H1 (cell line): ENCODE measurements around the gene RASL10A. TPM values are rescaled to one million over a fixed set of nuclear protein-coding genes. Genes with fewer than 3 reads are reported as not detected.
A peak's percentile ranks its signal among the peaks of the same experiment; 100 is the strongest.

Source experiments
- CTCF ChIA-PET: fragments of 300-600 bp; sonication (Branson Sonifier 250); formaldehyde crosslinking; loops from one replicate; lab custom pipeline; 2021; ENCODE audit not compliant: partially characterized antibody; lab: Charles Lee
- POLR2A ChIA-PET: fragments of 300-600 bp; sonication (Branson Sonifier 250); formaldehyde crosslinking; loops from one replicate; lab custom pipeline; 2021; ENCODE audit warnings: inconsistent platforms; ENCODE audit not compliant: partially characterized antibody; lab: Charles Lee
- DNase-seq, 2 experiments: peaks; one replicate each; pipeline versions ENCODE4 v3.0.0 to v3.0.0-alpha.2; 2010 to 2022; ENCODE audit warnings: low spot score in 2 of 2, low read depth in 1 of 2, mixed read lengths in 1 of 2
- FAIRE-seq: peaks from 2 replicates; lab custom pipeline; 2011; peaks lifted over from hg19 to GRCh38; lab: Jason Lieb, UNC
- H2AFZ ChIP-seq: 2 replicates; pipeline ENCODE4 v1.8.1; 2012; ENCODE audit warnings: low read length, inconsistent platforms
- H2AK5ac ChIP-seq: 2 replicates; pipeline ENCODE4 v1.6.1; 2013; ENCODE audit warnings: low read depth, low read length
- H2BK120ac ChIP-seq: replicated peaks from 2 replicates; pipeline ENCODE3; 2013; ENCODE audit warnings: low read depth, low read length, inconsistent platforms
- H2BK12ac ChIP-seq: 2 replicates; pipeline ENCODE4 v1.6.1; 2013; ENCODE audit warnings: low read depth, low read length
- H2BK15ac ChIP-seq: 2 replicates; pipeline ENCODE4 v1.6.1; 2013; ENCODE audit warnings: low read length
- H2BK20ac ChIP-seq: 2 replicates; pipeline ENCODE4 v1.6.1; 2013; ENCODE audit warnings: low read length
- H2BK5ac ChIP-seq: 2 replicates; pipeline ENCODE4 v1.6.1; 2013; ENCODE audit warnings: low read depth, low read length
- H3K14ac ChIP-seq: 2 replicates; pipeline ENCODE4 v1.6.1; 2013; ENCODE audit warnings: inconsistent platforms; ENCODE audit not compliant: insufficient read length
- H3K18ac ChIP-seq: 2 replicates; pipeline ENCODE4 v1.6.1; 2013; ENCODE audit warnings: low read length; ENCODE audit errors: extremely low read depth
- H3K23ac ChIP-seq: 2 replicates; pipeline ENCODE4 v1.6.1; 2013; ENCODE audit warnings: inconsistent platforms; ENCODE audit not compliant: insufficient read length
- H3K23me2 ChIP-seq: 2 replicates; pipeline ENCODE4 v1.6.1; 2013; ENCODE audit warnings: low read depth, low read length
- H3K27ac ChIP-seq: 2 replicates; pipeline ENCODE4 v1.6.1; 2011; ENCODE audit warnings: low read depth, low read length, inconsistent platforms
- H3K27me3 ChIP-seq, 4 experiments: replicated peaks in 1 of 4; 1 replicate in 1 of 4; 2 replicates in 3 of 4; pipeline versions ENCODE4 v1.6.1 to v1.8.1; 2011 to 2013; ENCODE audit warnings: low read length in 3 of 4, mild to moderate bottlenecking in 3 of 4, inconsistent platforms in 2 of 4, mixed read lengths in 2 of 4, moderate library complexity in 1 of 4; ENCODE audit not compliant: control insufficient read depth in 3 of 4, insufficient read depth in 3 of 4; ENCODE audit errors: extremely low read depth in 1 of 4
- H3K36me3 ChIP-seq, 4 experiments: 2 replicates each; pipeline versions ENCODE4 v1.6.1 to v1.8.1; 2011 to 2013; ENCODE audit warnings: mild to moderate bottlenecking in 4 of 4, low read length in 3 of 4, moderate library complexity in 2 of 4, control low read depth in 1 of 4, inconsistent platforms in 1 of 4; ENCODE audit not compliant: insufficient read depth in 4 of 4, control insufficient read depth in 2 of 4
- H3K4ac ChIP-seq: replicated peaks from 2 replicates; pipeline ENCODE3; 2013; ENCODE audit warnings: low read length, low read depth, mixed read lengths, inconsistent platforms; ENCODE audit not compliant: insufficient read length
- H3K4me1 ChIP-seq, 4 experiments: replicated peaks in 1 of 4; 1 replicate in 1 of 4; 2 replicates in 3 of 4; pipeline versions ENCODE4 v1.6.1 to v1.8.1; 2011 to 2013; ENCODE audit warnings: low read length in 3 of 4, inconsistent platforms in 2 of 4, mixed read lengths in 1 of 4; ENCODE audit not compliant: insufficient read depth in 4 of 4, control insufficient read depth in 3 of 4
- H3K4me2 ChIP-seq, 2 experiments: 2 replicates each; pipeline versions ENCODE4 v1.6.1 to v1.8.1; 2011 to 2013; ENCODE audit warnings: low read depth in 2 of 2, low read length in 2 of 2, control low read depth in 1 of 2, inconsistent platforms in 1 of 2, mild to moderate bottlenecking in 1 of 2; ENCODE audit not compliant: insufficient read depth in 1 of 2
- H3K4me3 ChIP-seq, 4 experiments: fragments of 200-600, 300-600 bp in 1 of 4; sonication (generic), shearing (Covaris generic), sonication (Bioruptor Twin) in 1 of 4; 2 replicates each; pipeline versions ENCODE4 v1.5.1 to v1.8.1; 2011 to 2016; ENCODE audit warnings: low read length in 4 of 4, low read depth in 3 of 4, control low read depth in 2 of 4, inconsistent platforms in 2 of 4, mild to moderate bottlenecking in 2 of 4, mixed read lengths in 1 of 4, moderate library complexity in 1 of 4; ENCODE audit not compliant: insufficient read depth in 2 of 4; ENCODE audit errors: extremely low read depth in 1 of 4
- H3K56ac ChIP-seq: replicated peaks from 2 replicates; pipeline ENCODE3; 2013; ENCODE audit warnings: low read depth, mild to moderate bottlenecking, mixed read lengths, low read length, inconsistent platforms; ENCODE audit not compliant: insufficient read length
- H3K79me1 ChIP-seq: 2 replicates; pipeline ENCODE4 v1.6.1; 2013; ENCODE audit warnings: low read depth, low read length, control low read depth
- H3K79me2 ChIP-seq, 2 experiments: 2 replicates each; pipeline versions ENCODE4 v1.6.1 to v1.8.1; 2012 to 2013; ENCODE audit warnings: low read length in 2 of 2, mild to moderate bottlenecking in 2 of 2, inconsistent platforms in 1 of 2; ENCODE audit not compliant: insufficient read depth in 2 of 2, control insufficient read depth in 1 of 2
- H3K9ac ChIP-seq, 4 experiments: replicated peaks in 1 of 4; 1 replicate in 1 of 4; 2 replicates in 3 of 4; pipeline versions ENCODE4 v1.6.1 to v1.8.1; 2011 to 2013; ENCODE audit warnings: low read depth in 3 of 4, low read length in 3 of 4, control low read depth in 2 of 4, mild to moderate bottlenecking in 2 of 4, moderate library complexity in 2 of 4, inconsistent platforms in 1 of 4; ENCODE audit errors: extremely low read depth in 1 of 4
- H3K9me3 ChIP-seq, 2 experiments: 2 replicates each; pipeline versions ENCODE4 v1.6.1 to v1.8.1; 2012 to 2013; ENCODE audit warnings: mild to moderate bottlenecking in 2 of 2, moderate library complexity in 2 of 2, control low read depth in 1 of 2, inconsistent platforms in 1 of 2, low read depth in 1 of 2, low read length in 1 of 2, mixed read lengths in 1 of 2; ENCODE audit not compliant: insufficient read depth in 2 of 2
- H4K20me1 ChIP-seq, 2 experiments: replicated peaks in 1 of 2; 2 replicates each; pipeline versions ENCODE3 to v1.8.1; 2011 to 2013; ENCODE audit warnings: inconsistent platforms in 2 of 2, low read length in 2 of 2, mild to moderate bottlenecking in 1 of 2; ENCODE audit not compliant: insufficient read depth in 2 of 2, control insufficient read depth in 1 of 2
- H4K5ac ChIP-seq: 2 replicates; pipeline ENCODE4 v1.6.1; 2013; ENCODE audit warnings: low read length, low read depth, mixed read lengths, inconsistent platforms; ENCODE audit not compliant: insufficient read length
- H4K8ac ChIP-seq: 2 replicates; pipeline ENCODE4 v1.8.0; 2013; ENCODE audit warnings: mild to moderate bottlenecking, moderate library complexity, low read length, inconsistent platforms; ENCODE audit not compliant: insufficient read depth; ENCODE audit errors: extremely low read depth
- H4K91ac ChIP-seq: replicated peaks from 2 replicates; pipeline ENCODE3; 2013; ENCODE audit warnings: low read length, mixed read lengths, inconsistent platforms; ENCODE audit not compliant: insufficient read length
- KDM1A ChIP-seq: fragments of 200-600, 300-600 bp; sonication (generic); IDR thresholded peaks from 2 replicates; pipeline ENCODE4 v1.7.1; 2016; ENCODE audit warnings: mild to moderate bottlenecking, low read length, borderline replicate concordance
- POLR2AphosphoS5 ChIP-seq: IDR thresholded peaks from 2 replicates; pipeline ENCODE4 v1.6.1; 2011; ENCODE audit warnings: low read depth, low read length
- RXRA ChIP-seq: IDR thresholded peaks from 2 replicates; pipeline ENCODE4 v1.6.1; 2011; ENCODE audit warnings: low read depth, mild to moderate bottlenecking, low read length, moderate library complexity; ENCODE audit not compliant: insufficient read depth
- SAP30 ChIP-seq: fragments of 300-600 bp; sonication (generic); IDR thresholded peaks from 2 replicates; pipeline ENCODE4 v1.7.1; 2012; ENCODE audit warnings: low read length, moderate library complexity, mild to moderate bottlenecking, inconsistent platforms; ENCODE audit not compliant: insufficient read depth, insufficient replicate concordance
- WGBS, 2 experiments: shearing (Covaris generic) in 1 of 2; methylation state at CpG; one replicate each; pipeline versions ENCODE4 v1.1.6 to v1.1.7; 2013 to 2015; ENCODE audit warnings: low lambda C conversion rate in 2 of 2, mixed read lengths in 2 of 2, inconsistent platforms in 1 of 2, low coverage in 1 of 2, missing lambda C conversion rate in 1 of 2; ENCODE audit not compliant: insufficient replicate concordance in 2 of 2, insufficient coverage in 1 of 2, insufficient read length in 1 of 2; ENCODE audit errors: extremely low coverage in 1 of 2, missing lambda C conversion rate in 1 of 2; 5-methylcytosine and 5-hydroxymethylcytosine counted together
- polyA plus RNA-seq, 7 experiments: library from polyadenylated mRNA; depleted of rRNA in 3 of 7; stranded (reverse) in 5 of 7; unstranded in 2 of 7; fragments of >200 nt in 5 of 7; fragments of 200-250 nt in 2 of 7; gene quantifications; 1 replicate in 5 of 7; 2 replicates in 1 of 7; 4 replicates in 1 of 7; pipeline versions ENCODE4 v1.2.1 to v1.2.3, GENCODE V29; 2011 to 2013; ENCODE audit warnings: missing spikeins in 2 of 7, mixed read lengths in 2 of 7
- total RNA-seq: library from RNA; stranded (reverse); fragmentation: NEBNext Ultra II Directional; extraction: Animal tissue kit (Norgen Biotek cat#: 25700); gene quantifications from 2 replicates; pipeline ENCODE4 v1.2.1, GENCODE V29; 2021

RASL10A gene
- total and polyA plus RNA-seq, 2 of the 8 experiments (the other 6 are each of a cell fraction or from before 2014, with no cell fraction given) = 1.1 to 1.5 TPM

- Histone ChIP-seq H2BK12ac (no peak overlapping the region), H4K8ac (no peak overlapping the region), H4K91ac (no peak overlapping the region), H4K20me1 (peaks cover 32 to 40% of the 10 kb centered on the region in 2 experiments), H2BK20ac (no peak overlapping the region), H4K5ac (no peak overlapping the region), H3K14ac (no peak overlapping the region), H3K79me2 (peaks cover 47 to 86% of the 10 kb centered on the region in 2 experiments), H3K4me2 (peak overlapping the region; percentile 73 to 80), H3K9me3 (no peaks in the 10 kb centered on the region), H3K27me3 (no peaks in the 10 kb centered on the region), H2BK5ac (peak overlapping the region; percentile 100; the same call in 1 of the 2 replicates), H3K27ac (no peak overlapping the region), H3K56ac (peak overlapping the region; percentile 3), H3K9ac (peak overlapping the region; percentile 49 to 100 (median 100); a peak in 6 of 7 replicates), H3K4me1 (peaks cover 6 to 19% (median 11%) of the 10 kb centered on the region in 4 experiments; a peak in 6 of 7 replicates), H2BK120ac (no peak overlapping the region), H3K23me2 (peaks cover 18% of the 10 kb centered on the region), H3K4ac (no peak overlapping the region), H3K36me3 (peaks cover 24 to 70% (median 41%) of the 10 kb centered on the region in 4 experiments), H3K23ac (no peak overlapping the region), H2AK5ac (no peak overlapping the region), H3K79me1 (peaks cover 11% of the 10 kb centered on the region), H3K4me3 (peak overlapping the region; percentile 80 to 96 (median 95)), H2BK15ac (no peak overlapping the region), H3K18ac (0 out of 2 replicates have a peak overlapping the region, but pooled peaks have one; percentile 56), H2AFZ (no peak overlapping the region)
- ChIA-PET POLR2A (interaction anchor here (0.9 to 21.4 kb wide), 7 partner anchors 12 to 187 kb away, joined by 3 to 436 read pairs (median 6); partner anchors contain the start of gene GAS2L1), CTCF (interaction anchor here (1.0 kb wide), 1 partner anchor 17 kb away, joined by 3 read pairs; no protein-coding TSS in a partner anchor)
- no peak for DNase-seq
- 51% methylated on average over 13 of the region's 13 CpGs; no CpG with 5 or more reads in 1 of the 2 experiments for WGBS, 2 experiments
- peak; percentile 14 for TF ChIP-seq SAP30
- no peak for TF ChIP-seq KDM1A
- peak; percentile 18 for TF ChIP-seq POLR2AphosphoS5
- no peak for TF ChIP-seq RXRA
- FAIRE-seq = no peak
Observed at GRCh38 chr22:29269731-29270474, 45.6 kb downstream of the RASL10A start.
